GM12878 (cell line): ENCODE data around the gene SGSH. TPM values are rescaled to one million over a fixed set of nuclear protein-coding genes. Genes with fewer than 3 reads are reported as not detected.

ENCODE experiments used
- ATAC-seq: fragments of 200-7000 bp; cut with Tn5 transposase; 3 replicates; pipeline ENCODE4 v1.9.1; 2020; ENCODE audit warnings: mild to moderate bottlenecking, moderate library complexity
- BruUV-seq: library from RNA; stranded (reverse); fragments of 400-500 nt; replicated peaks from 2 replicates; lab custom pipeline; 2021; lab: Mats Ljungman, UMichigan
- CTCF ChIA-PET: fragments of 300-600 bp; sonication (Branson Sonifier 250); formaldehyde crosslinking; extraction: SDS; loops from one replicate; lab custom pipeline; 2021; ENCODE audit warnings: inconsistent platforms; lab: Yijun Ruan, JAX
- POLR2A ChIA-PET: fragments of 350-600 bp; formaldehyde crosslinking; extraction: SDS; loops from one replicate; lab custom pipeline; 2021; ENCODE audit warnings: inconsistent platforms; lab: Charles Lee
- RAD21 ChIA-PET: fragments of 300-600 bp; sonication (Branson Sonifier 250); formaldehyde crosslinking; loops from one replicate; lab custom pipeline; 2023; ENCODE audit warnings: antibody characterized with exemption; ENCODE audit not compliant: unreplicated experiment; lab: Charles Lee
- SMC1A ChIA-PET: fragments of 300-600 bp; sonication (Branson Sonifier 250); formaldehyde crosslinking; loops from one replicate; lab custom pipeline; 2023; ENCODE audit not compliant: unreplicated experiment, uncharacterized antibody; lab: Charles Lee
- DNase-seq: peaks from one replicate; pipeline ENCODE4 v3.0.0-alpha.2; 2011; ENCODE audit warnings: low read depth, low spot score
- FAIRE-seq: peaks from 3 replicates; lab custom pipeline; 2011; peaks lifted over from hg19 to GRCh38; lab: Jason Lieb, UNC
- H2AFZ ChIP-seq: 2 replicates; pipeline ENCODE4 v1.6.0; 2011; ENCODE audit warnings: low read depth, low read length, control low read depth; ENCODE audit not compliant: control insufficient read depth
- H3K27ac ChIP-seq: 2 replicates; pipeline ENCODE4 v1.5.1; 2011; ENCODE audit warnings: control low read depth; ENCODE audit not compliant: control insufficient read depth, insufficient read depth
- H3K27me3 ChIP-seq, 2 experiments: replicated peaks in 1 of 2; 2 replicates each; pipeline versions ENCODE4 v1.6.0 to v1.6.1; 2011; ENCODE audit warnings: low read length in 1 of 2; ENCODE audit not compliant: control insufficient read depth in 2 of 2, insufficient read depth in 2 of 2
- H3K36me3 ChIP-seq, 2 experiments: 2 replicates each; pipeline ENCODE4 v1.5.1; 2011; ENCODE audit warnings: low read length in 1 of 2; ENCODE audit not compliant: control insufficient read depth in 2 of 2, insufficient read depth in 2 of 2
- H3K4me1 ChIP-seq: 2 replicates; pipeline ENCODE4 v1.6.1; 2011; ENCODE audit warnings: mild to moderate bottlenecking, low read length, moderate library complexity, mixed read lengths; ENCODE audit not compliant: control insufficient read depth, insufficient read depth
- H3K4me2 ChIP-seq: 2 replicates; pipeline ENCODE4 v1.6.0; 2011; ENCODE audit warnings: control low read depth; ENCODE audit not compliant: control insufficient read depth, insufficient read depth
- H3K4me3 ChIP-seq: fragments of 200-600 bp; sonication (generic); 2 replicates; pipeline ENCODE4 v1.5.1; 2016
- H3K79me2 ChIP-seq: 2 replicates; pipeline ENCODE4 v1.6.0; 2011; ENCODE audit warnings: low read length; ENCODE audit not compliant: control insufficient read depth, insufficient read depth
- H3K9ac ChIP-seq: 2 replicates; pipeline ENCODE4 v1.8.0; 2011; ENCODE audit warnings: low read length, control low read depth, mixed read lengths; ENCODE audit not compliant: control insufficient read depth, insufficient read depth
- H3K9me3 ChIP-seq: replicated peaks from 3 replicates; pipeline ENCODE4 v1.5.1; 2011; ENCODE audit warnings: mild to moderate bottlenecking, low read length; ENCODE audit not compliant: control insufficient read depth, insufficient read depth
- H4K20me1 ChIP-seq: 2 replicates; pipeline ENCODE4 v1.6.0; 2011; ENCODE audit not compliant: control insufficient read depth, insufficient read depth
- ATF2 ChIP-seq: IDR thresholded peaks from 2 replicates; pipeline ENCODE4 v1.6.1; 2012; ENCODE audit warnings: low read length, inconsistent platforms
- CHD4 ChIP-seq: fragments of 200-600 bp; sonication (generic); IDR thresholded peaks from 2 replicates; pipeline ENCODE4 v1.6.1; 2016; ENCODE audit warnings: mild to moderate bottlenecking
- E2F8 ChIP-seq: fragments of 450-650 bp; IDR thresholded peaks from 2 replicates; pipeline ENCODE4 v1.6.1; 2018; ENCODE audit warnings: mild to moderate bottlenecking, low read depth, moderate library complexity; ENCODE audit not compliant: partially characterized antibody
- FOXM1 ChIP-seq: IDR thresholded peaks from 2 replicates; pipeline ENCODE4 v1.6.1; 2012; ENCODE audit warnings: low read depth, mild to moderate bottlenecking, inconsistent platforms, low read length, moderate library complexity
- HDAC2 ChIP-seq: fragments of 200-600 bp; sonication (generic); IDR thresholded peaks from 2 replicates; pipeline ENCODE4 v1.6.1; 2017
- NBN ChIP-seq: fragments of 450-650 bp; IDR thresholded peaks from 2 replicates; pipeline ENCODE4 v1.6.1; 2016
- POLR2A ChIP-seq: IDR thresholded peaks from 2 replicates; pipeline ENCODE4 v1.6.1; 2011; ENCODE audit warnings: low read depth, mild to moderate bottlenecking, low read length
- SKIL ChIP-seq: fragments of 450-650 bp; IDR thresholded peaks from 2 replicates; pipeline ENCODE4 v1.6.1; 2017; ENCODE audit warnings: mild to moderate bottlenecking, low read depth, inconsistent platforms; ENCODE audit not compliant: poor library complexity, severe bottlenecking
- SMARCA5 ChIP-seq: fragments of 450-650 bp; IDR thresholded peaks from 2 replicates; pipeline ENCODE4 v1.6.1; 2017; ENCODE audit warnings: mild to moderate bottlenecking
- SREBF2 ChIP-seq: IDR thresholded peaks from 2 replicates; pipeline ENCODE4 v1.6.1; 2012; ENCODE audit warnings: mild to moderate bottlenecking, low read length
- TBL1XR1 ChIP-seq: IDR thresholded peaks from 2 replicates; pipeline ENCODE4 v1.6.1; 2012; ENCODE audit warnings: low read depth, low read length, improper control_type of control experiment
- WRNIP1 ChIP-seq: IDR thresholded peaks from 2 replicates; pipeline ENCODE4 v1.6.1; 2011; ENCODE audit warnings: low read depth, low read length, improper control_type of control experiment, borderline replicate concordance
- WGBS: methylation state at CpG from one replicate; pipeline ENCODE4 v1.1.6; 2016; ENCODE audit warnings: low lambda C conversion rate; ENCODE audit not compliant: insufficient replicate concordance, insufficient coverage; ENCODE audit errors: missing lambda C conversion rate; 5-methylcytosine and 5-hydroxymethylcytosine counted together
- in situ Hi-C: fragments of 300-500 bp; cut with MboI; formaldehyde crosslinking; loops from 9 replicates; pipeline ENCODE4 v1.14.3; 2018; ENCODE audit warnings: mixed read lengths
- intact Hi-C: fragments of 100-400 bp; cut with micrococcal nuclease; formaldehyde crosslinking; loops from one replicate; pipeline ENCODE4 v1.14.2; 2022; ENCODE audit not compliant: unreplicated experiment
- polyA plus RNA-seq, 11 experiments: library from polyadenylated mRNA; depleted of rRNA in 4 of 11; unstranded in 6 of 11; stranded (reverse) in 5 of 11; fragments of >200 nt; fragmentation: Nextera tagmentation in 4 of 11; fragmentation: Illumina TruSeq in 1 of 11; extraction: Ambion mirVana in 4 of 11; extraction: Trizol in 1 of 11; gene quantifications; 1 replicate in 1 of 11; 2 replicates in 10 of 11; pipeline versions ENCODE4 v1.2.1 to v1.2.3, GENCODE V29; 2011 to 2016; ENCODE audit warnings: inconsistent platforms in 2 of 11, missing spikeins in 2 of 11, low read depth in 1 of 11
- total RNA-seq, 4 experiments: library from RNA; depleted of rRNA in 3 of 4; stranded (reverse); fragments of >200 nt in 3 of 4; fragmentation: Illumina TruSeq in 1 of 4; extraction: Trizol in 1 of 4; gene quantifications; 2 replicates each; pipeline versions ENCODE4 v1.2.1 to v1.2.3, GENCODE V29; 2013 to 2021

SGSH gene
- total and polyA plus RNA-seq, 10 of the 15 experiments (the other 5 are each of a cell fraction or from before 2014, with no cell fraction given) = 0.13 to 17.2 (median 6.0) TPM

- Histone ChIP-seq H3K79me2 (no peaks in the 10 kb centered on the region), H3K27ac (no peak overlapping the region), H3K4me3 (no peak overlapping the region), H2AFZ (no peak overlapping the region), H3K4me2 (no peak overlapping the region), H3K36me3 (no peaks in the 10 kb centered on the region), H3K9ac (no peak overlapping the region), H3K9me3 (no peaks in the 10 kb centered on the region), H4K20me1 (no peaks in the 10 kb centered on the region), H3K4me1 (no peaks in the 10 kb centered on the region), H3K27me3 (no peaks in the 10 kb centered on the region)
- DNase-seq = no peak
- no TSS peak for BruUV-seq
- RAD21 ChIA-PET = no interaction called here
- intact Hi-C loops = no loop called here
- ATAC-seq = no peak
- POLR2A ChIA-PET = no interaction called here
- CTCF ChIA-PET = no interaction called here
- 53% methylated on average over 6 of the region's 6 CpGs for WGBS
- in situ Hi-C loops = no loop called here
- TF ChIP-seq FOXM1 (no peak), ATF2 (no peak), WRNIP1 (no peak), NBN (no peak), SMARCA5 (no peak), E2F8 (no peak), SREBF2 (no peak), TBL1XR1 (no peak), CHD4 (no peak), HDAC2 (no peak), SKIL (no peak), POLR2A (no peak)
- FAIRE-seq = no peak
- SMC1A ChIA-PET = no interaction called here
Measured at GRCh38 chr17:80166446-80166845, 53.7 kb downstream of the SGSH start.
